ENCODE results near the gene LDHAL6A.

LDHAL6A gene

GRCh38 chr11:18485913-18486528, 30.4 kb downstream of the LDHAL6A start:
- no peak for TF ChIP-seq CTCF (IDR thresholded peaks at IDR 0.05)
- DNase-seq (ENCODE audit: low spot score): no peak

GRCh38 chr11:18490319-18490718, 34.7 kb downstream of the LDHAL6A start:
- H3K4me3 ChIP-seq: no peak overlapping the region
- no peak for TF ChIP-seq CTCF (IDR thresholded peaks at IDR 0.05)
- H3K27ac ChIP-seq: no peak overlapping the region
- DNase-seq (ENCODE audit: low spot score): no peak

More at GRCh38 chr11:18485913-18486528, 30.4 kb downstream of the LDHAL6A start:
- Histone ChIP-seq H3K4me3 (no peak overlapping the region), H3K27ac (no peak overlapping the region)

- H3K27ac ChIP-seq: no peak overlapping the region
- no peak for DNase-seq (ENCODE audit: low spot score)
- no peak overlapping the region for H3K4me3 ChIP-seq
- TF ChIP-seq CTCF (IDR thresholded peaks at IDR 0.05): no peak
Observed at GRCh38 chr11:18490736-18491485, 35.3 kb downstream of the LDHAL6A start.

GRCh38 chr11:18491924-18492323, 36.3 kb downstream of the LDHAL6A start:
- no peak for DNase-seq (ENCODE audit: low spot score)
- Histone ChIP-seq H3K27ac (no peak overlapping the region), H3K4me3 (no peak overlapping the region)
- no peak for TF ChIP-seq CTCF (IDR thresholded peaks at IDR 0.05)

GRCh38 chr11:18492888-18493287, 37.2 kb downstream of the LDHAL6A start:
- no peak overlapping the region for H3K27ac ChIP-seq
- no peak overlapping the region for H3K4me3 ChIP-seq
- no peak for DNase-seq (ENCODE audit: low spot score)
- TF ChIP-seq CTCF (IDR thresholded peaks at IDR 0.05): no peak

- no peak overlapping the region for H3K27ac ChIP-seq
- no peak overlapping the region for H3K4me3 ChIP-seq
Observed at GRCh38 chr11:18493310-18493709, 37.7 kb downstream of the LDHAL6A start.

More at GRCh38 chr11:18493310-18493709, 37.7 kb downstream of the LDHAL6A start:
- DNase-seq (ENCODE audit: low spot score): no peak
- TF ChIP-seq CTCF (IDR thresholded peaks at IDR 0.05): no peak

Measured in coronary artery (tissue), 2 donors.